Tongue (tissue), 2 donors: ENCODE measurements around the gene TRPM3. TPM values are rescaled to one million over a fixed set of nuclear protein-coding genes. Genes with fewer than 3 reads are reported as not detected.

Experiments used
- DNase-seq: peaks from one replicate; pipeline ENCODE4 v3.0.0-alpha.2; 2015
- total RNA-seq: library from RNA; depleted of rRNA; stranded (reverse); fragments of >200 nt; gene quantifications from one replicate; pipeline ENCODE4 v1.2.3, GENCODE V29; 2014

The TRPM3 gene
- total RNA-seq, 1 donor from 2014 or later = 0.72 TPM

DNA sequence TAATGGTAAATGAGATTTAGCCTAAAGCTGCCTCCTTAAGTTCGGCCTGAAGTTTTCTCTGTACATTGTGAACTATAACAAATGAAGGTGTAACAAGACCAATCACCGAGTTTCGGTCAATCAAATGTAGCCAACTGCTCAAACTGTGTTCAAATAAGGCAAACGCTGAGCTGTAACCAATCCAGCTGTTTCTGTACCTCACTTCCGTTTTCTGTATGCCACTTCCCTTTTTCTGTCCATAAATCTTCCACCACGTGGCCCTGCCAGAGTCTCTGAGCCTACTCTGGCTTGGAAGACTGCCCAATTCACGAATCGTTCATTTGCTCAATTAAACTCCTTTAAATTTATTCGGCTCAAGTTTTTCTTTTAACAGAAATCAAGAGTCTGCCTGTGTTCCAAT, 513.5 kb downstream of the TRPM3 start:
- DNase-seq = no peak

DNA sequence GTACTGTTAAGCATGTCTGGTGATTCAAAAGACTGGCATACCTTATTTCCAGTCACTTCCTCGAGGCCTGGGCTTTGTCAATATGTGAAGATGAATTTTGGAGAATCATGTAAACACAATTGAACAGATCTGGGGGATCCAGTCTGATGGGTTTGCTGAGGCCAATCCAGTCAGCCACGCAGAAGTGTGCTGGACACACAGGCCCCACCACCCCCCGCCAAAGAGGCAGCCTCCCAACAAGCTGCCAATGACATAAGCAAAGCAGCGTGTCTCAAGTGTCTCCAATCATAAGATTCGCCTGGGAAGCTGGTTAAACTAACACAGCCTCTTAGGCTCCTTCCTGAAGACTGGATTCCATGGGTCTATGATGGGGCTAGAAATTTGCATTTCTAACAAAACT, 514.1 kb downstream of the TRPM3 start:
- DNase-seq = no peak

DNA sequence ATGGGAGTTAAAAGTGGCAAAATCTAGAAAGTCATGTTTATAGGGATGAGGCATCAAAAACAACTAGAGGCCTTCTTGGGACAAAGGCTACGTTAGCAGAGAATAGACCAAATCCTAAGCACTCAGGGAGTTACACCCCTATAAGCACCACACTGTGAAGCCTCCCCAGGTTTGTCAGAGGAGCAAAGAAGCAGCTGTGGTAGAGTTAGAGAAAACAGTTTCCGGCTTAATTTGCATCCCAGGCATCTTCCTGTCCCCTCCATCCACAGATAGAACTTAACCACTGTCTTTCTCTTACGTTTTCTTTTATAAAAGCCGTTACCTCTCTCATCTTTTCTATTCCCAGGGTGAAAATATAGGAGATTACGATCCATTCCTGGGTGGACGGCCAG, 518.4 kb downstream of the TRPM3 start:
- no peak for DNase-seq

DNA sequence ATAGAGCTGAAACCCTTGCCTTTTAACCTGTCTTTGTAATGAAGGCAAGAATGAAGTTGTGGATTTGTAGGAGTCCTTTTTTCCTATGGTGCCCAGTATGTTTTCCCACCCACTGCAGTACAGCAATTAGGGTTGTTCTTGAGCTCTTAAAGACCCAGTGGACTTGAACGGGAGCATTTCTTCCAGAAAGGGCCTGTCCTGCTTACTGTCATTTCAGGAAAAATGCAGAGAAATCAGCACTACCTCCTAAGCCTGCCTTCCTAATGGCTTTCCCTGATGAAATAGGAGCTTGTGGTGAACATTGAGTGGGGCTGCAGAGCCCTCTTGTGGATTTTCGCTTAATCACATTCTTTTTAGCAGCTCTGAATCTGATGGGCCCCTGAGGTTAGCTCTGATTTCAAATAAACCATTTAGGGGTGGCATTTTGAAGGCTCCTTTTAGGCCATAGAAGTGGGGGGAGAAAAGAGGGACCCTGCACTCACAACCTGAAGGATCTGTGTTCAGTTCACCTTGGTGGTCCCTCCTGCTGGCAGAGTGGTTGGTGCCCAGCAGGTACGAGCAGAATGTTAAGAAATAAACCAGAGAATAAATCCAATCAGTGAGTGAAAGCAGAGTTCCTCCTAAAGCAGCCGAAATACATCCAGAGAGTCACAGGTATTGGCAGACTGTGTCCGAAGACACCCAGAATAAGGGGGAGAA, 519.0 kb downstream of the TRPM3 start:
- peak; percentile 91 for DNase-seq

DNA sequence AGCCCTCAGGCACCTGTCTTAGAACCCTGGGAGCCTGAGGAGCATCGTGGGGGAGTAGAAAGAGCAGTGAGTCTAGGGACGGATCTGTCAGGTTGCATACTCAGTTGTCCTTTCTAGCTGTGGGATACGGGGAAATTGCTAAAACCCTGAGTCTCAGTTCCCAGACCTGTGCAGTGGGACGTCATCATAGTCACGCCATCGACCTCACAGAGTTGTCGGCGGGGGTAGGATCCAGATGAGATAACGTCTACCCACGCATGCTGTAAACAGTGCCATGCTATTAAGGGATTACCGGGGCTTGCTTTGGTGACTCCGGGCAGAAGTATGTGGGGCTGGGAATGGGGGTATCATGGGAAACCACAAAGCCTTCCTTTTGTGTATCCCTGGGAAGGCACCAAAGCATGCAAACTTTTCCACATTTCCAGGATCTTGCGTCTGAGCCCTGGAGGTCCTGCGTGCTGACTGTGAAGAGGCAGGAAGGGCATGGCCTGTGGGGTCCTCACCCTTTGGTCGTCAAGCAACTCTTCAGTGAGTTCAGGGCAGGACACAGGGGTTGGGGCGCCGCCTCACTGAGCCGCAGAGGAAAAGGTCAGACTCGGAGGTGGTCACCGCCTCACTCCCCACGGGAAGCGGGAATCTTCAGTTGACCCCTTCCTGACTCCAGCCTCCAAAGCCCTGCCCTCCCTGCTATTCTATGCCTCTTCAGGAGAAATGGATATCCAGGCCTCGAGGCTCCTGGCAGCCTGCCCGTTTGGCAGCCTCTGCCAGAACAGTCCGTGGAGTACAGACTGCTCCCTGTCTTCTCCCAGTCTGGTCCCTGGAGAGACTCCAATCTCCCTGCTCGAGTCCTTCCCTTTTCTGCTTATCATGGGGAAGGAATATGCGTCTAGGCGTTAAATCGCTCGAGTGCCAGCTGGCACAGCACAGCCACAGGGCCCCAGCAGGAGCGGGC, 520.1 kb downstream of the TRPM3 start:
- DNase-seq = peak; percentile 91

DNA sequence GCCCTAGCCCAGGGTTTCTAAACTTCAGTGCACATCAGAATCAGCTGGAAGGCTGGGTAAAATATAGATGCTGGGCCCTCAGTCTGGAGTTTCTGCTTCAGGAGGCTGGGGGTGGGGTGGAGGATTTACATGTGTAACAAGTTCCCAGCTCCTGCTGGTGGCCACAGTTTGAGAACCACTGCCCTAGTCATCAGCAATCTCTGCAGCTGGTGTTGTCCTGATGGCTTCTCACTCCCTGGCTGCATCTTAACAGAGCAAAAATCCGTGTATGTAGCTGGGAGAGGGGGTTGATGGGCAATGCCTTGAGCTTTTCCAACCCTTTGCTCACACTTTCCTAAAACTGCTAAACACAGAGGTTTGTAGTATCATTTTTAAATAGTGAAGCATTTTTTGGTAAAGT, 520.9 kb downstream of the TRPM3 start:
- DNase-seq = peak; percentile 41

DNA sequence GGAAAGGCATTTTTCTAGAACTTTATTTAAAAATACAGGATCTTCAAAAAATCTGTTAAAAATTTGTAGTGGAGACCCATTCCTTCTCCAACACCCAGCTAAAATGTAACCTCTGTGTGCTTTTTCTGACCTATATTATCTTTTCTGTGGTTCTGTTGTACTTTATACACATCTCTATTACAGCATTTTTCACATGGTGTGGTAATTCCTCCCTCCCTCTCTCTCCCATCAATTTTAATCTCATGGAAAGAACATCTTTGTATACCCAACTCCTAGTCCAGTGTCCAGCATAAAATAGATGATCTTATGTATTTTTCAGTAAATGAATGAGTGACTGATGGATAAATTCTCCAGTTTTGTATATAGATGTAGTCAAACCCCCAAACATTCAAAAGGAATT, 523.5 kb downstream of the TRPM3 start:
- DNase-seq = no peak

DNA sequence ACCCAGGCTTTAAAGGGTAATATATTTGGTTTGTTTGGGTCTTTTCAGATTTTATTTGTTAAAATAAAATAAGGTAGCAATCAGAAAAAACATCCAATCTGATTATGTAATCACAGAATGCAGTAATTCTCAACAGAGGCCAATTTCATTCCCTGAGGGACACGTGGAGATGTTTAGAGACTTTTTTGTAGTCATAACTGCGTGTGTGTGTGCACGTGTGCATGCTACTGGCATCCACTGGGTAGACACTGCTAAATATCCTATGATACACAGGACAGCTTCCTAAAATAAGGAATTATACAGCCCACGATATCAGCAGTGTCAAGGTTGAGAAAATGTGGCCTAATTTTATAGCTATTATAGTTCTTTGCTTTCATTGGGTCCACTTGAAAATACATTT, 526.2 kb downstream of the TRPM3 start:
- DNase-seq = no peak

DNA sequence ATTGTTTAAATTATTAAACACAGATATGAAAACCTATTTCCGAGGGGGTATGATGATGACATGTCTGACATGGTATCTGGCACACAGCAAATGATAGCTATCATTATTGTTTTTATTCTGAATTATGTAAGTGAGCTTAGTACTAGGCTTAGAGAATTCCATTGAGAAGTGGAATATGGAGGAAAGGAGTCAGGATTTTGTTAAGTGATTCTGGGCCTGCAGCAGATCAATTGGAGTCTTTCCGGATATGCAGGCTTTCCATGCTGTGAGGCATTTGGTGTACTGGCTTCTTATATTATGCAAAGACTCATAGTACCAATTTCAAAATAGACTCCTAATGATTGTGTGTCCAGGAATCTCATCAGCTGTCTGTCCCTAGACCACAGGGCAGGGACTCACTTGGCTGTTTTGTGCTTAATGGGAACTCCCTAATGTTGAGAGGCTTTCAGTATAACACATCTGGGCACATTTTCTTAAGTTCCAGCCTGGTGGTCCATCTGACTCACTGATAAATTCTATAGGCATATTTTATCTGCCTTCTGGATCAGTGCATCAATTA, 527.0 kb downstream of the TRPM3 start:
- no peak for DNase-seq

DNA sequence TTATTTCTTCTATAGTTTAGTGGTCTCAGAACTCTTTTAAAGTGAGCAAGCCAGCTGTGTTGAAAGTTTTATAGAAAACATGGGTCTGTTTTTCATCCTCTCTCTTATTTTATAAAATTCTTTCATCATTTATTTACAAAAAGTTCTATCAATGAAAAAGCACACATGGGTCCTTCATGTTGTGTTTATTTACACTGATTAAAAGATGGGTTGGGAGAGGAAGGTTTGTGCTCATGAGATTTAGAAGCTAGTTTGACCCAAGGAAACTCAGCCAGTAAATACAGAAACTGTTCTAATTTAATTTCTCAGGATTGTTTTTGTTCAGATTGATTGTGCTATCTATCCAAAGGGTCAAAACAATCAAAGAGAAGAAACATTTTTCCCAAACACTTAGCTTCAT, 528.2 kb downstream of the TRPM3 start:
- no peak for DNase-seq

DNA sequence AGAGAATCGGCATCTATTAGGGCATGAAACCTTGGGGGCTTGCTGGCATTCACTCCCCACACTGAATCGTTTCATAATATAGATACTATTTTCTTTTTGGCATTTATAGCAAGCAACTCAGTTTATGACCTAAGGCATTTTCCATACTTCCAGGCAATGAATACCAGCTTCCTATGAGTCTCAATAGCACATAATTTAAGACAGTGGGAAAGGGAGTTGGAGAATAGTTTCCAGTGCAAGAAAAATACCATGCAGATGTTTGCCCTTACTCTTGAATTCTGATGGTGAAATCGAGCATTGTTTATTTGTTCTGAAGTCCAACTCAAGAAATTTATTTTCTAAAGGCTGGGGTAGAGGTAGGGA, 531.1 kb downstream of the TRPM3 start:
- DNase-seq = no peak

DNA sequence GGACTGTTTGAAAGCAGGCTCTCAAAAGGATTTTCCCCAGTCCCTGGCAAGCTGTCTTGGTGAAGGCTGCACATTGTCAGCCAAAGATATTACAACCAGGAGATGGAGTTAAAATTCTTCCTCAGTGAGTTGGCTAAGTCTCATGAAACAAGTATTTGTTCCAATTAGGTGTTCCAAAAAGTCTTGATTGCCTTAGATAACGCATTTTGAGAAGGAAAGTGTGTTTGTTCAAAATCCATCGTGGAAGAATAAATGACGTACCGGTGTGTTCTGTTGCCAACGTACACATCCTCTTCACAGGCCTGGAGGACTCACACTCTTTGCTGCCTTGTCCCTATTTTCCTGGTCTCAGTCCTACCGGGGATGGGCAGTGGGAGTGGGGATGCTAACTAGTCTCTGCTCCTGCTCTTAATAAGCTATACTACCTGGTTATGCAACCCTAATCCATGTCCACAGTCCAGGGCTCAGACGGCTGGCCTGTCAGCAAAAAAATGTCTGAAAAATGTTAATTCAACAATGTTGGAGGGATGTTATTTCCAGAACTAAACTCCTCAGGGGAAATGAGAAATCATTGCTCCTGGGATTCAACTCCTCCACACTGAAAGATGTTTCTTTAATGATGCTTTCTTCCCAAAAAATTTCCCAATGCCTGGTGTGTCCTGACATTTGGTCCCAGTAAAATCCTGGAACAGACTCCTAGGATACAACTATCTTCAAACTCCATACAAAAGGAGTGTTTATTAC, 531.7 kb downstream of the TRPM3 start:
- DNase-seq = peak; percentile 66

DNA sequence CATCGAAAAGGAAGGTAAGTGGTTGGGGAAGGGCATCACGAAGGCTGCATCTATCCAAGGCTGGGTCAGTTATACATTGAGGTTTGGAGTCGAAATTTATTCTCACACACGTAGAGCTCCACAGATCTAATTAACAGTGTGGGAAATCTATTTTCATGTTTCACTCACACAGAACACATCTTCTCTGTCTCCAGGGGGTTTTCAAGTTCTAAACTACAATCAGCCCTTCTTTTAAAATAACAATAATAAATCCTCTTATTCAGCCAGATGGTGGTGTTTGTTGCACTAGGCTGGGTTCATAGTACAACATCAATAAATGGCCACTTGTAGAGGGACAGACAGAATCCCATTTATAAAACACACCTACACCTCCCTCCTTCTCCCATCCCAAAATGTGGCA, 532.4 kb downstream of the TRPM3 start:
- DNase-seq = no peak

DNA sequence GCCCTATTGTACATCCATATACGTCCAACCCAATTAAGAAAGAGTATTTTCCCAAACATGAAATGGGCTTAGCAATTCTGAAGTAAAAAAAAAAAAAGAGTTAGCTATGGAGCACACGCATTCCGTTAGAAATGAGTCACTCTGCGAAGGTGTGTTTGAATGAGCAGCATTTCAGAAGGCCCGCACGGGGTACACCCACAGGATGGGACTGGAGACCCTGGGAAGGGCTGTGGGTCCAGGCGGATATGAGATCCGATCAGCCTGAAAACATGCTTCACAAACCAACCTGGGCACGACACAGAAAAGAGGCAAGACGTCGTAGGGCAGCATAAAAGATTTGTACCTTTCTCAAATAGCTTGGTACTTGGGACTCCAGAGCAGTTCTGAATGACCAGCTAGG, 533.0 kb downstream of the TRPM3 start:
- no peak for DNase-seq

DNA sequence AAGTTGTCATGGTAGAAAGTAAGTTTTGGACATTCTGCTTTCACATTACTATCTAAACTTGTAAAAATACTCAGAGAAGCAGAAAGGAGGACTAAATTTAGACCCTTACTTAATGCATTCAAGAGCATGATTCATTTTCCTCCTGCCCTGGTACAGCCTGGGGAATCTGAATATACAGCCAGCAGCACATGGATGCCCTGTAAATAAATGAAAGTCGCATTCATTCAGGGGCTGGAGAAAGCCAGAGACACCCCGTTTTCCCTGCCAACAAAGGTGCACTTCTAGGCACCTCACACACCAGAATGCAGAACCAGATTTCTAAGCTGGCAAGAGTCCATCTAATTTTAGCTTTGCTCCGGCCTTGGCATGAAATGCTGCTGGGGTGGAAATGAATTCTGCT, 534.2 kb downstream of the TRPM3 start:
- DNase-seq = peak; percentile 50

DNA sequence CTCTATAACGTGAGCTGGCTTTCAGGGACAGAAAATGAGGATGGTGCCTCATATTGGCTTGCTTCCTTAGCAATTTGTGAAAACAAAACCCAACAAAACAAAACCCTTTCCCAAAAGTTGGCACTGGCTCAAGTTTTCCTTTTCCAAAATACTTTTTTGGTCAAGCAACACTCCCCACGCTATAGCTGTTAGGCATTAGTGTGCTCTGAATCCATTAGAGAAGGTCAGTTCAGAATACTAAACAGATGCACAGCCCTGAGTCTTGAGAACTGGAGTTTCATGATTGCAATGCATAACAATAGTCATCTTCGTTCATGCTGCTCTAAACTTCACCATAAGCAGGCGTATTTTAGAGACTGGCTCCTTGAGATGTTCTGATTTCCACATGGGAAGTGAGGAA, 534.9 kb downstream of the TRPM3 start:
- peak; percentile 70 for DNase-seq

DNA sequence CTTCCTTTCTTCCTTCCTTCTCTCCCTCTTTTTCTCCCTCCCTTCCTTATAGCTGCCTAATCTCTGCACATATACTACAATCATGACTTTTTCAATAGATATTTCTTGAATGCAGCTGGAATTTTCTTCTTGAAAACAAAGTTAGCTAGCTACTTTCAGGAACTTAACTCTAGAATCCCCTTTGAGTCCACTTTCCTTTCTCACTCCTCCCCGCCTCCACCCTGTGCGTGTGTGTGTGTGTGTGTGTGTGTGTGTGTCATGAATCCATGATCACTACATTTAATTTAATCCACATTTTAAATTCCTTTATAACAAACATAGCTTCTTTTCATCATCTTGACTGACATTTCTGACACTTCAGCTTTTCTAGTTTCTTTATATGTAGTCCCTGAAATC, 539.5 kb downstream of the TRPM3 start:
- no peak for DNase-seq

DNA sequence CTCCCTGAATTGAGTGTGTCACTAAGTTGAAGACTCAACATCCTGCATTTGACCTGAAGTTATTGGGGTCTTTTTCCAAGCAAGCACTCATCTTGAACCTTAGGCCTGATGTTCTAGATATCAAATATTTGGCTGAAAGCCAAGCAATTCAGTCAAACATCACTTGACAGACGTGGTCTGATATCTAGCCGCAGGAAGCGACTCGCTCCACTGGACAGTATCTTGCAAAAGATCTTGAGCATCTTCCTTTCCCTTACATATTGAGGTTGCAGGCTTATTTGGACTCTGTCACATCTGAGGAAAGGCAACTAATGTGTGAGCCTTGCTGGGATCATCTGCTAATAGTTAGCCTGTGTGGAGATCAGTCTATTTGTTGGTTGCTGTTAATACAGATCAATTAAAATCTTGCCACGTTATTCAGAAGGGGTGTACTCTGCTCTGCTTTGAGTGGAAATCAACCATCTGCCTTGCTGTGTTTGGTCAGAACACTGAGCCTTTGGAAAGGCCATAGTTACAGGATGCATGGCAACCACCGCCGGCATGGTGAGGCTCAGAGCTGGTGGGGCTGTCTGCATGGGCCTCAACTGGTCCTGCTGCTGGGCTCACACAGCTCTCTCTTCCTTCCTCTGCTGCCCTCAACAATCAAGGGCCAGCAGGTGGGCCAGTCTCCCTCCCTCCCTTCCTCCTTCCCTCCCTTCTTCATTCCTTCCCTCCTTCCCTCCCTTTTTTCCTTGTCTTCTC, 540.0 kb downstream of the TRPM3 start:
- no peak for DNase-seq

DNA sequence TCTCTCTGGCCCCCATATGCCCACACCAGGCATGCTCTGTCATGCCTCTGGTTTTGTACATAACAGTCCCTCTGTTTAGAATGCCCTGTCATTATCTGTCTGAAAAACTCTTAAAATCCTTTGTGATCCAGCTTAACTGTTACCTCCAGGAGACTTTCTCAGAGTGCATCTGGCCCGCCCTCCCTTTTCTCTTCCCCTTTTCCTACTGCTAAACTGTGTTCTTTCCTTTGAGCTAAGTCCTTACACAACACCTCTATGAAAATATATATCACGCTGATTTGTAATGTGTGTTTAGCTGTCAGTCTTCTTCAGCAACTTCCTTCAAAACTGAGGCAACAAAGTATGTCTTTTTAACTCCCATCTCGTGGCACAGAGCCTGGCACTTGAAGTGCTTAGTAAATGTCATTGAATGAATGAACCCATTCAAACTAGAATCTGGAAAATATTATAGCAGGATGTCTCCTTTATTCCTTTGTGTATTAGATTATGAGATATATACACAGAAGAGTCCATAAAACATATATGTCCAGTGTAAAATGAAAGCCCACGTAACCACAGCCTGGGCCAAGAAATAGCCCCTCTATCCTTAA, 540.7 kb downstream of the TRPM3 start:
- DNase-seq = no peak

DNA sequence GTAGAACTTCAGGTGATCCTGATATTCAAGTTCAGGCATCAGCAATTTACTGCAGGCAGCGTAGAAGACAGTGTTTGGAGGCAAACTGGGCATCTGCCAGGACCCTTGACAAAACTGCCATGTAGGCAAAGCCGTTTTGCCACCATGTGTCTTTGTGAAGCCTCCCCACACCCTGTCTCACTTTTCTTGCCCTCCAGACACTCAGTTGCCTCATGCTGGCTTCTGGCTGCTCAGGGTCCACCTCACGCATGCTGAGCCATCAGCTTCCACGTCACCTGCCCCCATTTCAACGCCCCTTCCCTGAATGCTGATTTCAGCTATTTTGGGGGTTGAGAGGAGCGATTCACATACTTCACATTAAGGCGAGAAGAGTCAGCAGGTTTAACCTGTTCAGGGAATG, 541.7 kb downstream of the TRPM3 start:
- no peak for DNase-seq

DNA sequence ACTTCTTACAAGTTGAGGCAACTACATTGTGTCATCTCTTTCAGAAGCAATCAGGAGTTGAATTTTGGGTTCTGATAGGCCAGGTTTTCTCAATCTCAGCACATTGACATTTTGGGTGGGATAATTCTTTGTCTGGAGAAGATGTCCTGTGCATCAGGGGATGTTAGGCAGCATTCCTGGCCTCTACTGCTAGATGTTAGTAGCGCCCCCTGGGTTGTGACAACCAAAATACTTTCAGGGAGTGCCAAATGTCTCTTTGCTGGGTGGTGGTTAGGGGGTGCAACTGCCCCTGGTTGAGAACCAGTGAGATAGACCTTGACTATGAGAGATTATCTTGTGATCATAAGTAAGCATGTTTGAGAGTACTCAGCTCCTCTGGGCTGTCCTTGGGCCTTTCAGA, 542.7 kb downstream of the TRPM3 start:
- no peak for DNase-seq

DNA sequence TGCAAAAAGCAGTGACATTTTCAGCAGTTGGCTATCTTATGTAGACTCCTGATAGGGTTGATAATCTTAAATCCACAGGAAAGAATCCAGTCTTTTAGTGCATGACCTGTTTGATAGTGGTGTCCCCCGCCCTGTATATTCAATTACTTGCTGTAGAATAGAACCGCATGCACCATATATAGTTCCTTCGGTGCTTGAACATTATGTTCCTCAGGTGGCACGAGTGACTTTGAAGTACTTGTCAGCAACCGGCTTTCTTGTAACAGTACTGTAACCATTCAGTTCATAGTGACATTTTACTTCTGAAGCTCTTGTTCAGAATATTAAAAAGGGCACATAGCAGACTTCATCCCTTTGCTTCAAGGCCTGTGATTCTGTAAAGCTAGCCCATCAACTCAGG, 543.8 kb downstream of the TRPM3 start:
- DNase-seq = no peak
